HEK293 (cell line): ENCODE measurements around the gene GABRR1.

Source experiments
- CTCF ChIA-PET: fragments of 350-600 bp; formaldehyde crosslinking; extraction: SDS; loops from one replicate; lab custom pipeline; 2021; ENCODE audit warnings: antibody characterized with exemption; lab: Yijun Ruan, JAX
- POLR2A ChIA-PET: fragments of 300-600 bp; formaldehyde crosslinking; extraction: SDS; loops from one replicate; lab custom pipeline; 2020; ENCODE audit warnings: antibody characterized with exemption, inconsistent platforms; lab: Yijun Ruan, JAX
- H3K27ac ChIP-seq: fragments of 200-500 bp; sonication (Bioruptor generic); 2 replicates; pipeline ENCODE4 v1.5.1; 2014; ENCODE audit warnings: low read depth, low read length, control low read depth, inconsistent platforms; ENCODE audit errors: extremely low read depth
- H3K36me3 ChIP-seq, 2 experiments: fragments of 200-500 bp in 1 of 2; sonication (Bioruptor generic) in 1 of 2; 1 replicate in 1 of 2; 2 replicates in 1 of 2; pipeline ENCODE4 v1.5.1; 2014 to 2017; ENCODE audit warnings: inconsistent platforms in 2 of 2, low read length in 2 of 2; ENCODE audit not compliant: control insufficient read depth in 2 of 2, insufficient read depth in 1 of 2
- H3K4me1 ChIP-seq: fragments of 200-500 bp; sonication (Bioruptor generic); 2 replicates; pipeline ENCODE4 v1.5.1; 2014; ENCODE audit warnings: mild to moderate bottlenecking, low read length, inconsistent platforms; ENCODE audit not compliant: control insufficient read depth, insufficient read depth
- H3K4me3 ChIP-seq: 2 replicates; pipeline ENCODE4 v1.5.1; 2011; ENCODE audit warnings: low read depth, mild to moderate bottlenecking, control low read depth, low read length, moderate library complexity
- H3K9me3 ChIP-seq: fragments of 200-500 bp; sonication (Bioruptor generic); 2 replicates; pipeline ENCODE4 v1.5.1; 2014; ENCODE audit warnings: low read depth, low read length, inconsistent platforms; ENCODE audit not compliant: control insufficient read depth, insufficient read depth
- BCL11A ChIP-seq: fragments of 450-650 bp; formaldehyde crosslinking; IDR thresholded peaks from 2 replicates; pipeline ENCODE4 v1.5.1; 2016; ENCODE audit warnings: low read depth, missing biosample characterization, missing genetic modification characterization
- KLF7 ChIP-seq: fragments of 450-650 bp; formaldehyde crosslinking; IDR thresholded peaks from 2 replicates; pipeline ENCODE4 v1.5.1; 2016; ENCODE audit warnings: missing biosample characterization, missing genetic modification characterization, borderline replicate concordance
- KLF8 ChIP-seq: fragments of 450-650 bp; formaldehyde crosslinking; IDR thresholded peaks from 2 replicates; pipeline ENCODE4 v1.5.1; 2016; ENCODE audit warnings: missing biosample characterization, missing genetic modification characterization
- KLF9 ChIP-seq: fragments of 450-650 bp; formaldehyde crosslinking; IDR thresholded peaks from 2 replicates; pipeline ENCODE4 v1.5.1; 2016; ENCODE audit warnings: missing biosample characterization, missing genetic modification characterization, low read depth
- YY2 ChIP-seq: fragments of 450-650 bp; formaldehyde crosslinking; IDR thresholded peaks from 2 replicates; pipeline ENCODE4 v1.5.1; 2016; ENCODE audit warnings: missing biosample characterization, missing genetic modification characterization
- ZBTB49 ChIP-seq: fragments of 450-650 bp; formaldehyde crosslinking; IDR thresholded peaks from 2 replicates; pipeline ENCODE4 v1.5.1; 2016; ENCODE audit warnings: missing biosample characterization, missing genetic modification characterization, low read depth
- ZNF16 ChIP-seq: fragments of 450-650 bp; formaldehyde crosslinking; IDR thresholded peaks from 2 replicates; pipeline ENCODE4 v1.5.1; 2016; ENCODE audit warnings: low read depth, missing biosample characterization, missing genetic modification characterization
- ZNF169 ChIP-seq: fragments of 450-650 bp; formaldehyde crosslinking; IDR thresholded peaks from 2 replicates; pipeline ENCODE4 v1.5.1; 2016; ENCODE audit warnings: missing biosample characterization, missing genetic modification characterization
- ZNF18 ChIP-seq: fragments of 450-650 bp; formaldehyde crosslinking; IDR thresholded peaks from 2 replicates; pipeline ENCODE4 v1.5.1; 2016; ENCODE audit warnings: missing biosample characterization, missing genetic modification characterization
- ZNF311 ChIP-seq: fragments of 450-650 bp; formaldehyde crosslinking; IDR thresholded peaks from 2 replicates; pipeline ENCODE4 v1.5.1; 2017; ENCODE audit warnings: missing biosample characterization, missing genetic modification characterization, borderline replicate concordance
- ZNF335 ChIP-seq: fragments of 450-650 bp; formaldehyde crosslinking; conservative IDR thresholded peaks from 2 replicates; pipeline ENCODE4 v1.5.1; 2016; ENCODE audit warnings: missing biosample characterization, missing genetic modification characterization
- ZNF354C ChIP-seq: fragments of 450-650 bp; formaldehyde crosslinking; IDR thresholded peaks from 2 replicates; pipeline ENCODE4 v1.5.1; 2016; ENCODE audit warnings: missing biosample characterization, missing genetic modification characterization, low read depth, borderline replicate concordance
- ZNF366 ChIP-seq: fragments of 450-650 bp; formaldehyde crosslinking; conservative IDR thresholded peaks from 2 replicates; pipeline ENCODE4 v1.5.1; 2016; ENCODE audit warnings: missing biosample characterization, missing genetic modification characterization
- ZNF404 ChIP-seq: fragments of 450-650 bp; formaldehyde crosslinking; IDR thresholded peaks from 2 replicates; pipeline ENCODE4 v1.5.1; 2017; ENCODE audit warnings: missing biosample characterization, missing genetic modification characterization
- ZNF473 ChIP-seq: fragments of 450-650 bp; formaldehyde crosslinking; IDR thresholded peaks from 2 replicates; pipeline ENCODE4 v1.5.1; 2017; ENCODE audit warnings: missing biosample characterization, missing genetic modification characterization
- ZNF501 ChIP-seq: fragments of 450-650 bp; formaldehyde crosslinking; IDR thresholded peaks from 2 replicates; pipeline ENCODE4 v1.5.1; 2016; ENCODE audit warnings: missing biosample characterization, missing genetic modification characterization
- ZNF521 ChIP-seq: fragments of 450-650 bp; formaldehyde crosslinking; IDR thresholded peaks from 2 replicates; pipeline ENCODE4 v1.5.1; 2017; ENCODE audit warnings: missing biosample characterization, mild to moderate bottlenecking, missing genetic modification characterization
- ZNF571 ChIP-seq: fragments of 450-650 bp; formaldehyde crosslinking; IDR thresholded peaks from 2 replicates; pipeline ENCODE4 v1.5.0; 2017; ENCODE audit warnings: missing biosample characterization, missing genetic modification characterization
- ZNF596 ChIP-seq: fragments of 450-650 bp; IDR thresholded peaks from 2 replicates; pipeline ENCODE4 v1.5.0; 2018; ENCODE audit warnings: missing biosample characterization, mild to moderate bottlenecking, missing genetic modification characterization, moderate library complexity
- ZNF639 ChIP-seq: fragments of 450-650 bp; formaldehyde crosslinking; IDR thresholded peaks from 2 replicates; pipeline ENCODE4 v1.5.1; 2016; ENCODE audit warnings: missing biosample characterization, missing genetic modification characterization
- ZNF837 ChIP-seq: fragments of 450-650 bp; formaldehyde crosslinking; IDR thresholded peaks from 2 replicates; pipeline ENCODE4 v1.5.1; 2016; ENCODE audit warnings: missing biosample characterization, missing genetic modification characterization
- ZSCAN16 ChIP-seq: fragments of 450-650 bp; formaldehyde crosslinking; IDR thresholded peaks from 2 replicates; pipeline ENCODE4 v1.5.1; 2016; ENCODE audit warnings: missing biosample characterization, missing genetic modification characterization
- ZSCAN23 ChIP-seq: fragments of 450-650 bp; formaldehyde crosslinking; IDR thresholded peaks from 2 replicates; pipeline ENCODE4 v1.5.1; 2016; ENCODE audit warnings: missing biosample characterization, missing genetic modification characterization

Gene GABRR1

GRCh38 chr6:89180112-89180511 is 37.0 kb downstream of the GABRR1 start:
- Histone ChIP-seq H3K27ac (no peak overlapping the region), H3K4me1 (no peaks in the 10 kb centered on the region), H3K9me3 (no peaks in the 10 kb centered on the region), H3K4me3 (no peak overlapping the region), H3K36me3 (no peaks in the 10 kb centered on the region)
- POLR2A ChIA-PET: interaction anchor here (0.6 to 1.2 kb wide), 2 partner anchors 27 to 30 kb away, joined by 3 read pairs; no protein-coding TSS in a partner anchor
- TF ChIP-seq ZNF354C (no peak), KLF9 (tag by site-specific recombination) (no peak), ZNF571 (tag by site-specific recombination) (no peak), ZNF837 (tag by site-specific recombination) (no peak), ZNF521 (no peak), ZNF311 (tag by site-specific recombination) (no peak), ZNF169 (no peak), ZNF18 (tag by site-specific recombination) (no peak), ZSCAN16 (no peak), ZBTB49 (tag by site-specific recombination) (no peak), ZNF366 (tag by site-specific recombination) (no peak), ZSCAN23 (tag by site-specific recombination) (no peak), BCL11A (no peak), ZNF596 (no peak), ZNF501 (tag by site-specific recombination) (no peak), ZNF404 (tag by site-specific recombination) (no peak), KLF8 (no peak)
- CTCF ChIA-PET: interaction anchor here (1.4 kb wide), 1 partner anchor 57 kb away, joined by 3 read pairs; no protein-coding TSS in a partner anchor

- TF ChIP-seq ZNF473 (tag by site-specific recombination) (no peak), ZNF16 (tag by site-specific recombination) (no peak), YY2 (tag by site-specific recombination) (no peak), ZNF335 (tag by site-specific recombination) (no peak), KLF7 (tag by site-specific recombination) (no peak), ZNF639 (tag by site-specific recombination) (no peak), ZNF501 (tag by site-specific recombination) (no peak)
- ChIA-PET CTCF (interaction anchor here (0.6 to 0.8 kb wide), 3 partner anchors 9 to 48 kb away, joined by 3 to 11 read pairs (median 3); no protein-coding TSS in a partner anchor), POLR2A (no interaction called here)
- Histone ChIP-seq H3K4me3 (no peak overlapping the region), H3K36me3 (no peaks in the 10 kb centered on the region), H3K27ac (no peak overlapping the region), H3K4me1 (no peaks in the 10 kb centered on the region), H3K9me3 (no peaks in the 10 kb centered on the region)
Observed at GRCh38 chr6:89173634-89174033, 43.5 kb downstream of the GABRR1 start.
